DMS 273 (cell line): ENCODE data around the gene SULT4A1.
"Not testable (repeated sequence)": the region's sequence is repeated elsewhere in the genome, so short reads cannot be mapped to it uniquely, and the experiment has no call there.

Source experiments
- DNase-seq: peaks from one replicate; lab custom pipeline; 2025; ENCODE audit not compliant: unreplicated experiment; lab: John Stamatoyannopoulos, UW

SULT4A1 gene, protein sequence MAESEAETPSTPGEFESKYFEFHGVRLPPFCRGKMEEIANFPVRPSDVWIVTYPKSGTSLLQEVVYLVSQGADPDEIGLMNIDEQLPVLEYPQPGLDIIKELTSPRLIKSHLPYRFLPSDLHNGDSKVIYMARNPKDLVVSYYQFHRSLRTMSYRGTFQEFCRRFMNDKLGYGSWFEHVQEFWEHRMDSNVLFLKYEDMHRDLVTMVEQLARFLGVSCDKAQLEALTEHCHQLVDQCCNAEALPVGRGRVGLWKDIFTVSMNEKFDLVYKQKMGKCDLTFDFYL

DNA sequence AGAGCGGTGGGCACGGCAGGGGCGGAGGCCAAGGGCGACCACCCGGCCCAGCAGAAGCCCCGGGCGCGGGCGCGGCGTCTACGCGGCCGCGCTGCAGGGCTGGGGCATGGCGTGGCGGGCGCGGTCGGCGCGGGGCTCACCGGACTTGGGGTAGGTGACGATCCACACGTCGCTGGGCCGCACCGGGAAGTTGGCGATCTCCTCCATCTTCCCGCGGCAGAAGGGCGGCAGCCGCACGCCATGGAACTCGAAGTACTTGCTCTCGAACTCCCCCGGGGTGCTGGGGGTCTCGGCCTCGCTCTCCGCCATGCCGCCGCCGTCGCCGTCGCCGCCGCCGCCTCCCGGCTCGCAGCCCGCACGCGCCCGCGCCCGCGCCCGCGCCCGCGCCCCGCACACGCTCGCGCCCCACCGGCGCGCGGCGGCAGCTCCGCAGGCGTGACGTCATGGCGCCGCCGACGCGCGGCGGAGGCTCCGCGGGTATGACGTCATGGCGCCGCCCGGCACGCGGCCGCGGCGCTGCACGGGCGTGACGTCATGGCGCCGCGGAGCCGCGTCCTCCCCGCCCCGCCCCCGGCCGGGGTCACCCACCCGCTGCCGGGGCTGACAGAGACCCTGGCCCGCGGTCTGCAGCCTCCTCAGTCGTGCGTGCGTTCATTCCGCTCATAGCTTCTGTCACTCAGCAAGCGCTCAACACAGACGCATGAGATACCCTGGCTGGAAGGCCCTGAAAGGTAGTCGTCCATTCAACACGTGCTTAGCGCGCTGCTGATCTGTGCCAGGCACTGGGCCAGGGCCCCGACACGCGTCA is at the start of gene SULT4A1:
SULT4A1 (minus strand) TSS at position 440 of the 808 bp plus-strand sequence; CDS start at position 309, 131 bp downstream.
- DNase-seq = peak; percentile 75

DNA sequence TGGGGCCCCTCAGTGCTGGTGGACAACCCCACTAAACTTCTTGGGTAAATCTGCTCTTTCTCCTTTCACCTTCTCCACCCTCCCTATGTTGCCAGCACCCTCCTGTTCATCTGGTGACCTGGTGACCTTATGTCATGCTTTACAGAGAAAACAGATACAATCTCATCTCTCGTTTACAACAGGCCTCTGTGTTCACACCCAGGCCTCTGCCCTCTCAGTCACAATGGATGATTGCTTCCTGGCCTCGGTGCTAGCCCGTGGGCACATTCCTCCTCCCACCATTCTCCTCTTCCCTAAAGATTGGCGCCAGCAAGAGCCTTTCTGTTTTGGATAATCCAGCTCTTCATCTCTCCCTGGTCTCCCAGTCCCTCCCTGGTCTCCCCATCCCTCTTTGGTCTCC is 49.0 kb upstream of the SULT4A1 start:
- DNase-seq = no peak

DNA sequence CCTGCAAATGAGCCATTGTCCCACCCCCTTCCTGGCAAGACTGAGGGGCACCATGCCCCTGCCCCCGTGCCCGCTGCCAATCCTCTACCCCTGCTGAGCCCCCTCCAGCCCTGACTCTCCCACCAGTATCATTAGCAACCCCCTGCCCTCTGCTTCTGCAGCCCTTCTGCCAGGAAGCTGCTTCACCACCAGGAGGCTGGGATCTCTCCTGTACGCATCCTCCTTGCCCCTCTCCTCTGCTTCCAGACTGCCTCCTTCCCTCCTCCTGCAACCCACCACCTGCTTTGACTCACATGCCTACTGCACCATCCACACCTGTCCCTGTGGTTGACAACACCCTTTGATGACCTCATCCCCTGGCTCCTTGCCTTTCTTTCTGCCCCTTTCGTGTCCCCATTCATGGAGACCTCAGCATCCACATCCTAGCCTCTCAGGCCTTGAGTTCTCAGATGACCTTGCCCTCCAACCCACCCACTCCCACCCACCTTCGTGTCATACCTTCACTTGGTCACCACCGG is 47.9 kb upstream of the SULT4A1 start:
- DNase-seq = no peak

DNA sequence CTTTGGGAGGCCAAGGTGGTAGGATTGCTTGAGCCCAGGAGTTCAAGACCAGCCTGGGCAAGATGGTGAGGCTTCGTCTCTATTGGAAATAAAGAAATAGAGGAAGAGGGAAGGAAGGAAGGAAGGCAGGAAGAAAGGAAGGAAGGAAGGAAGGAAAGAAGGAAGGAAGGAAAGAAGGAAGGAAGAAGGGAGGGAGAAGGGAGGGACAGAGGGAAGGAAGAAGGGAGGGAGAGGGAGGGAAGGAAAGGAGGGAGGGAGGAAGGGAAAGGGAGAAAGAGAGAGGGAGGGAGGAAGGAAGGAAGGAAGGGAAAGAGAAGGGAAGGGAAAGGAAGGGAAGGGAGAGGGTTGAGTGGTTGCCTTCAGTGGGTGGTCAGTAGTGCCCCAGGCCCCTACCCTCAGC is 47.4 kb upstream of the SULT4A1 start:
- DNase-seq = no peak

DNA sequence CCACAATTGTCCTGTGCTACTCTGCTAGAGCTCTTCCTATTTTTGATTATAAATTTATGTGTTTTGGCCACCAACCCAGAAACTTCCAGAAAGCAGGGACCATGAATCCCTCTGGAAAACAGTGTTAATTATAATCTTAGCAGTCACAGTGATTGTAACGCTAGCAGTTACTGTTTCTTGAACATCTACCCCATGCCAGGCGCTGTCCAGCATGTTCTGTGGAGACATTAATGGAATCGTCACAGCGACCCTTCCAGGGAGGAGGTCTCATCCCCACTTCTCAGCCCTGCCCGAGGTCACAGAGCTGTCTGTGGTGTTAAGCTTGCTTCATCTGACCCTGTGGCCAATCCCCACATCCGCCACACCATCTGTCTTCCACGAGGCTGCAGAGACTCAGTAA is 43.4 kb upstream of the SULT4A1 start:
- DNase-seq = no peak

DNA sequence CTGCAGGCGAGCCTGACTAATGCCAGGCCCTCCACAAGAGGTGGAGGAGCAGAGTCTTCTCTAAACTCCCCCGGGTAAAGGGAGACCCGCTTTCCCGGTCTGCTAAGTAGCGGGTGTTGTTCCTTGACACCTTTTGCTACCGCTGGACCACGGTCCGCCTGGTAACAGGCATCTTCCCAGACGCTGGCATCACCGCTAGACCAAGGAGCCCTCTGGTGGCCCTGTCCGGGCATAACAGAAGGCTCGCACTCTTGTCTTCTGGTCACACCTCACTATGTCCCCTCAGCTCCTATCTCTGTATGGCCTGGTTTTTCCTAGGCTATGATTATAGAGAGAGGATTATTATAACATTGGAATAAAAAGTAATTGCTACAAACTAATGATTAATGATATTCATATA is 42.1 kb upstream of the SULT4A1 start:
- peak; percentile 17 for DNase-seq

DNA sequence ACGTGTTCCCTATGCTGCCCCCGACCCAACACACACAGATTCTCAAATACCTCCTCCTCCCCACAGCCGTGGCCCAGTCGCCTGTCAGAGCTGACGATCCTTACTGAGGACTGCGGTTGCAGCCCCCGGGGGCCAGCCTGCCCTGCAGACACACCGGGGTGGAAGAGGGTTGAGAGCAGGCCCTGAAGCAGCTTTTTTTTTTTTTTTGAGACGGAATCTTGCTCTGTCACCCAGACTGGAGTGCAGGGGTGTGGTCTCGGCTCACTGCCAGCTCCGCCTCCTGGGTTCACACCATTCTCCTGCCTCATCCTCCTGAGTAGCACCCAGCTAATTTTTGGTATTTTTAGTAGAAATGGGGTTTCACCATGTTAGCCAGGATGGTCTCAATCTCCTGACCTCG is 40.7 kb upstream of the SULT4A1 start:
- not testable (repeated sequence) for DNase-seq

DNA sequence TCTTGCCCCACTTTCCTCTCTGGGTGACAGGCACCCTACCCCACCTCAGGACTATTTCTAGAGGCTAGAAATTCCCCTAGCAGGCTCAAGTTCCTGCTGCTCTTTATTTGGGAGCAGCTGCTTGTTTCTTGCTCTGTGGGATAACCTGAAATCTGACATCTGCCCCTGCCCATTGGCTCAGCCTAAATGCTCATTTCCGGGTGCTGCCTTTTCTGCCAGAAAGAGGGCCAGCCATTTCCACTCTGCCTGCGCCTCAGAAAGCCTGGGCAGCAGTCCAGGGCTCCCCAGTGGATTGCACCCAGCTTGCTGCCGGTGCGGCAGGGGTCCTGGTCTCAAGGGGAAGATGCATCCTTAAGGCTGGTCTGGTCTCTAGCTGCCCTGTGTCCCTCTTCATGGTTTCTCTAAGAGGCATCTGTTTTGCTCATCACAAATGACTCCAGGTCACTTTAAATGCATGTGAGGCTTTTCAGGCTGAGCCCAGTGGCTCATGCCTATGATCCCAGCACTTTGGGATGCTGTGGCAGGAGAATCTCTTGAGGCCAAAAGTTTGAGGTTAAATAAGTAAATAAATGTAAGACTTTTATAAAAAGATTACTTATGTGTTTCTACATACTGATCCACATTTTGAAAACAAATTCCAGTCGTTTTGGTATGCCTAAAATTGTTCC is 39.8 kb upstream of the SULT4A1 start:
- peak; percentile 20 for DNase-seq

DNA sequence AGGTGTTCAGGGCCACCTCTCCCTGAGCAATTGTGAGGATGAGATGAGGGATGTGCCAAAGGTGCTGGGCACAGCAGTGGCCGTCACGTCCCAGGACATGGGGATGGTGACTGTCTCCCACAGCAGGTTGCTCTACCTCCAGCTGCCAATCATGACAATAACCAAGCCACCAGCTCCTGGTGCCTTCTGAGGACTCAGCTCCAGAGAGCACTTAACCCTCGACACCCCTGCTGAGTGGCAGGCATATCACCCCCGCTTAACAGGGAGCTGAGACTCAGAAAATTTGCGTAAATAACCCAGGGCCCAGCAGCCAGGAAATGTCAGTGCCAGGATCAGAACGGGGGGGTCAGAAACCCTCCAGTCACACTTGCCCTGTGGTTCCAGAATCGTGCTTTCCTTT is 37.9 kb upstream of the SULT4A1 start:
- DNase-seq = no peak

DNA sequence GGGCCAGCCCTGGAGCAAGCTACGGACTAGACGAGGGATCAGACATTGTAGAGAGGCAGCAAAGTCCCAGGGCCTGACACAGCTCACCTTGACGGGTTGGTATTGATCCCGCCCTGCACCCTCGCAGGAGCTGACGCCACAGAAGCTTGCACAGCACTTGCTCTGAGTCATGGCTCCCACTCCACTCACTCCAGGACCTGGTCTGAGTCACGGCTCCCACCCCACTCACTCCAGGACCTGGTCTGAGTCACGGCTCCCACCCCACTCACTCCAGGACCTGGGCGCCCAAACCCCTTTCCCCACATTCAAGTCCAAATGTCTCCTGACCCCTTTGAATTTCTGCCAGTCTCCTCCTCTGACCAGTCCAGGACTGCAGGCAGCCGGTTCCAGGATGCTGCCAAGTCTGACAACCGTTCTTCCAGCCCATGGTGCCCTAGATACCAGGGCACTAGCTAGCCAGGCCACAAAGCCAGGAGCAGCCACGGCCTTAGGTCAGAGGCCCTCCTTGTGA is 35.5 kb upstream of the SULT4A1 start:
- DNase-seq = no peak

DNA sequence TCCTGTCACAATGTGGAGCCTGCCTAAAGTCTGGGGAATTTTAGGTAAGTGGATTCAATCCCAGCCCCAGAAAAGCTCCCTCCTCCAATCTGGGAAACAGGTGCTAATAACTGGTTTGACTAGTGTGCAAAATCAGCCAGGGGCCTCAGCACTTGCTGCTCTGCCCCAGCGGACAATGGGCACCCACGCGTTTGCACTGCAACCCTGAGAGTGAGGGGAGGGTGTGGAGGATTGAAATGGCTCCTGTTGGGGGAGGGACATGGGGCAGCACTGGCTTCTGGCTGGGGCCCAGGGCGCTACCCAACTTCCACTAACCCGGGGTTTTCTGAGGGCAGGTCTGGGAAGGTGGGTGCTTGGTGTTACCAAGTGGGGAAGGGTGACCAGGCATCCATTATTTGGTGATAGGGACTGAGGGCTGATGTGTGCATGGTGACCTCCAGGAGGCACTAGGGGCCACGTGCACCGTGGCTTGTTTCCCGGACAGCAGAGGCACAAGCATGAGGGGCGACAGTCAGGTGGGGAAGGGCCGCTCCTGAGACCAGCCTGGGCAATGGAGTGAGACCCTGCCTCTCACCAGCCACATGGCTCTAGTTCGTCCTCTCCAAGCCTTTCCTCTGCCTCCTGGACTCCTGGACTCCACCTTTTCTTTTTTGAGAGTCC is 33.8 kb upstream of the SULT4A1 start:
- DNase-seq = no peak

DNA sequence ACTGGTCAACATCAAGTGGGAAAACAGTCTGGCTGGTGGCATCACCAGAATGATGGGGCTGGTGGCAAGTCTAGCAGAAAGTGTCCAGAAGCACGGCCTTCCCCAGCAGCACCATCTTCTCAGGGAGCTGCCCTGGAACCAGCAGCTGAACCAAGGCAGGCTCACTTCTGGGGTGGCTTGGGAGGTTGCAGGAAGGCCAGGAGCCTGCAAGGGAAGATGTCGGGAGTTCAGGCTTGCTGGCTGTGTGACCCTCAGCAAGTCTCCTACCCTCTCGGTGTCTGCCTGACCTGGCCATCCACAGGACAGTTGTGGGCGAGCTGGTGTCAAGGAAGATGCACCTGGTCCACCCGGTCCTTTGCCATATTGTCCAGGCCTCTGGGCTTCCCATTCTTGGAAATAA is 31.8 kb upstream of the SULT4A1 start:
- no peak for DNase-seq

DNA sequence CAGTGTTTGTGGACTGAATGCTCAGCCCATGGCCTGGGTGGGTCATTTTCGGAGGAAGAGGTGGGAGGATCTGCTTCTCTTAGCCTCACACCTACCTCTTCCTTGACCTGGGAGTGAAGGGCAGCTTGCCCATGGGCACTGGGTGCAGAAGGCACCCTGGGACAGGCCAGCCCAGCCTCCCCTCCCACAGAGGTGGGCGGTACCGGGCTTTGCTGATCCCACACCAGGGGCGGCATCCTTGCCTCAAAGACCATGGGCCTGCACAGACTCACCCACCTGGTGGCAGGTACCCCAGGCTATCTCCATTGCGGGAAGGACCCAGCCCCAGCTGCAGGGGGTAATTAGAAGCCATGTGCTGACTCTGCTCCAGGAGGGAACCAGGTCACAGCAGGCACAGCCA is 31.0 kb upstream of the SULT4A1 start:
- no peak for DNase-seq

DNA sequence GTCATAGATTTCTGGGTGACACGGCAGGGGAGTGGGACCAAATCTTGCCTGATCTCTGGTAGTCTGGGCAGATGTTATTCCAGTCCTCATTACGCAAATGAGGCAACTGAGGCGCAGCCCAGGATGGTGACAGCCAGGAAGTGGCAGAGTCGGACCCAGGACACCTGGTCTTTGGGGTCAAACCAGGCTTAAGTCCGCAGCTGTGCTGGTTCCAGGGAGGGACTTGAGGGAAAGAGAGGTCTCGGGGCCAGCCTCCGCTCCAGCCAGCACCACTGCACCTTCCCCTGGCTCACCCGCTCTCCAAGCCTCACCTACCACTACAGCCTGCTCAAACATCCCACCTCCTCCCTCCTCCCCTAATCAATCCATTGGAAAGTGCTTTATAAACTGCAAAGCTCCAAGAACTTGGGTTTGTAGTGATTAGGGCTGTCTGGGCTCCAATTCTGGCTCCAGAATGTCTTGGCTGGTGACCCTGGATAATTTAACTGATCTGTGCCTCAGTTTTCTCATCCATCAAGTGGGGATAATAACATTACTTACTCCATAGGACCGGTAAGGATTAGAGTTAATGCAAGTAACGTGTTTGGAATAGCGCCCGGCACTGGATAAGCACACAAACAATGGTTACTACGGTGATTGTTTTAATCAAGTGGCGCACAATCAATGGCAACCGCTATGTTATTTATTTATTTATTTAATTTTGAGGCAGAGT is 30.0 kb upstream of the SULT4A1 start:
- DNase-seq = no peak

DNA sequence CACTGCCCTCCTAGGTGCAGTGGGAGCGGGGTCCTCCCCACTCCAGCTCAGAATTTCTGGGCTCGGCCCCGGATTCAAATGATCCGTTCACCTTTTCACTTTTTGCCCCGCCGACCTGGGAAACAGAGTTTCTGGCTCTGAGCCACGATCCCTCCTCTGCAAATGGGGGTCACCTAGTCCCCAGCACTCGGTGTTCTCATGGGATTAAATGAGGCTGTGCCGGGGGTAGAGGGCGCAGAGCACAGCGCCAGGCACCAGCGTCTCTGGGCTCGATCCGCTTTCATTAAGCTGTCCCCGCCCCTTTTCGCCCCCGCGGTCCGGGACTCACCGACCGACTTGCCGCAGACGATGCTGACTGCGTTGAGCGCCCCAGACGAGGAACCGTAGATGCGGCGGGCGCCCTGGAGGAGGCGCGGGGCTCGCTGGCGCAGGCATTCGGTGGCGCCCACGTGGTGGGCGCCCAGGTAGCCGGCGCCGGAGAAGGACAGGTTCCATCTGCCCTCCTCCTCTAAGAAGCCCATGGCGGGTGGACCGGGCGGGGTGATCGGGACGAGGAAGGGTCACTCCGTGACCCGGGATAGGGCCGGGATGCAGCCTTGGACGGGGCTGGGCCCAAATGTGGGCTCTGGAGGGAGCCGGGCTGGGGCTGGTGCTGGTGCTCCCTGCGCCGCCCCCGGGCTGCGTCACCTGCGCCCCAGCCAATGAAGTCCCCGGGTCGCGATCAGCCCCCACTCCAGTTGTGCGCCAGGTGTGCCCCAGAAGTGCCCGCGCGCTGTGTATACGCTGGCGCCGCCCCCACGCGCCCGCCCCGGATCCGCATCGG is 29.3 kb upstream of the SULT4A1 start, which contains the start of gene PNPLA5:
PNPLA5 (minus strand) TSS at position 654 of the 823 bp plus-strand sequence; CDS start at position 521, 133 bp downstream.
- DNase-seq = peak; percentile 51

DNA sequence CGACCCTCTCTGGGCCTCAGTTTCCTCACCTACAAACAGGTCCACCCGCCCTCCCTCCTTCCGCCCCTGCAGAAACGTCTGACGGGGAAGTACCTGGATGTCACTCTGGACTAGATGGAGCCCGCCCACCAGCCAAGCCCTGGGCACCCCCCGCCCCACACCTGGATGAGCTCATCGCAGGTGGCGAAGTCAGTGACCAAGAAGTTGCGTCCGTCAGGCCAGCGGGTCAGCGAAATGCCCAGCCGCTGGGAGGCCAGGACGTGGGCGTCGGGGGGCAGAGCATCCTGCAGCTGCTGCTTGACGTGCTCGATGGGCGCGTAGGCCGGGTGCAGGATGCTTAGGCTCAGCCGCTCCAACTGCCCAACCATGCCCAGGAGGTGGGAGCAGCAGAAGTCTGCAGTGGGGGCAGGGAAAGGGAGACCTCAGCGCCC is 28.6 kb upstream of the SULT4A1 start:
- DNase-seq = no peak

DNA sequence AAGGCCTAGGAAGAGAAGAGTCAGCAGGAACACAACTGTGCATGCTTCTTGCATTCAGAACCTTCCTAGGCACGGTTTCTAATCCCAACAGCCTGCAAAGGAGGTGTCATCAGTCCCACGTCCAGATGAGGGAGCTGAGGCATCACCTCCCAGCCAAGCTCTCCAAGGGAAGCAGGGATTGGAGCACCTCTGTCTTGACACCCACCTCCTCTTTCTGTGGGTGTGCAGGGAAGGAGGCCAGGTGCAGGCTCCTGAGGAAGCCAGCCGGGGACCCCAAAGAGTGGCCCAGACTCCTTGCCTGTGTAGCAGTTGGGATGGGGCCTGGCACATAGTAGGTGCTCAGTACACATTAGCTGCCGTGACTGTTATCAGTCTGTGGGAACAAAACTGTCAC is 27.5 kb upstream of the SULT4A1 start:
- DNase-seq = peak; percentile 46

DNA sequence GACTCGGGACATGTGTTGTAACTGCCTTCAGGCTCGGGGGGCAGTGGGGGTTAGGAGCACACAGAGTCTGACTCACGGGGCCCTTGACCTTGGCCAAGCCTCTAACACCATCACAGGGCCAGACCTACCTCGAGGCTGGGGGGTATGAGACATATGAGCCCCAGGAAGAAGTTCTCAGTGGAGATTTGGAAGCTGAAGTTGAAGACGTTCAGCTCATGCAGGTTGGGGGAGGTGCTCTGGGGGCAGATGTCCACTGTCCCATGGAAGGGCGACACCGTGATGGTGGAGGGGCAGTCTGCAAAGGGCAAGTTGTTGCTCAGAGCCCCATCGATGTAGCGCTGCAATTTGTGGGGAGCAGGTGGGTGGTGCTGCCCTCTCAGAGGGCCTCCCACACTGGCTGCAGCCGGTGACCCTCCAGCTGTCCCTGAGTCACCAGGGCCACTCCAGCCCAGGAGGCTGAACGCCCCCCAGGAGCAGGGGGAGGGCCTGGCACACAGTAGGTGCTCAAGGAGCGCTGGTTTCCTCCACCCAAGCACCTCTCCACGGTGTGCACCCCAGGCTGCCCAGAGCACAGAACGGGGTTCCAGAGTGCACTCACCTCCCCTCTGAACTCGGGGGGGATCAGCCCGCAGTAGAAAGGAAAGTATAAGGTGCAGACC is 27.0 kb upstream of the SULT4A1 start:
- DNase-seq = no peak

DNA sequence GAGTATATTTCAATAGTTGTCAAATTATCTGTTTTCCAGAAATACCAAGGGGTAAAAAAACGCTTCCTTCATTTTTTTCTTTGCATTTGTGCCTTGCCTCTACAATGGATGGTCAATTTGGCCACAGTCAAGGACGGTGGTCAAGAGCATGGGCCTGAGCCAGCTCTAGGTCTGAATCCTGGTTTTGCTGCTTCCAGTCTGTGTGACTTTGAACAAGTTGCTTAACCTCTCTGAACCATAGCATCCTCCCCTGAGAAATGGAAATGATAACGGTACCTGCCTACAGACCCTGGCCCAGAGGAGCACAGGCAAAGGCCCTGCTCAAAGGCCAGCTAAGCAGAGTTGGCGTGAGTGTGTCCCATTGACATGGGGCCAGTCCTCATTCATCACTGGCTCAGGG is 26.4 kb upstream of the SULT4A1 start:
- DNase-seq = no peak
